ENCODE results near the gene MLXIP. TPM values are rescaled to one million over a fixed set of nuclear protein-coding genes. Genes with fewer than 3 reads are reported as not detected.

Gene MLXIP
- total RNA-seq, 1 experiment from 2014 or later = 13.5 TPM

DNA sequence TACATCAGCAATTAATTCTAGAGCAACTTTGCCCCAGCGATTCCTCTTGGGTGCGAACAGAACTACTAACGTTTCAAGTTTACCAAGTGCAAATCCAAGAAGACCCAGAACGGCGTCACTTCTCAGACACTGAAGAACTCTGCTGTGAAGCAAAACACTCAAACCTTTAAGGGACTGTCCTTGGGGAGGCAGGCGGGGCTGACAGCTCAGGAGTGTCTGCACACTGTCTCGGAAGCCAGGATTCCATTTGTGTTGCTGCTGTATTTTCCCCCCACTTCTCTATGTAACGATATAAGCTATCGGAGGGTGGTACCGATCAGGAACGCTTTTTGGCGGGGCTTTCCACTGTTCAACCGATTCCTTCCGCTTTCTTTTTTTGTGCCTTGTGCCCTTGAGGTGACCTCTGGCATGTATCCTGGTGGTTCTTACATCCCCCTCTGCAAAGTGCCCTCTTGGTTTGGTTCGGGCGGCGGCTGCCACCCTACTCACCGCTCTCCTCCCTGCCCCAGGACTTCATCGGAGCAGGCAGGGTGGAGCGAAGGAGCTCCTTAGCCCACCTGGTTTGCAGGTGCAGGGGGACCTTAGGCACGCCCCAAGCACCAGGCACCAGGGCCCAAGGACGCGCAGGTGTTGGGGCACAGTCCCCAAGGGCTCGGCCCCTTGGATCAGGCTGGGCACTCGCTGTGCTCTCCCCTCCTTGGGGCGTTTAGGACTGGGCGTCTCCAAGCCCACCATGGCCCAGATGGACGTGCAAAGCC is 19.2 kb upstream of the MLXIP start:
- DNase-seq (ENCODE audit: low read depth in 1 of 2, low spot score in 2 of 2) = no peak
- Histone ChIP-seq H3K4me1 (replicated peaks) (peaks cover 27% of the 10 kb centered on the region), H3K27me3 (replicated peaks) (no peaks in the 10 kb centered on the region), H3K9me3 (replicated peaks) (no peaks in the 10 kb centered on the region), H3K36me3 (peaks cover 15% of the 10 kb centered on the region; the same call in 1 of the 2 replicates), H3K27ac (no peak overlapping the region), H3K4me3 (no peak overlapping the region)

DNA sequence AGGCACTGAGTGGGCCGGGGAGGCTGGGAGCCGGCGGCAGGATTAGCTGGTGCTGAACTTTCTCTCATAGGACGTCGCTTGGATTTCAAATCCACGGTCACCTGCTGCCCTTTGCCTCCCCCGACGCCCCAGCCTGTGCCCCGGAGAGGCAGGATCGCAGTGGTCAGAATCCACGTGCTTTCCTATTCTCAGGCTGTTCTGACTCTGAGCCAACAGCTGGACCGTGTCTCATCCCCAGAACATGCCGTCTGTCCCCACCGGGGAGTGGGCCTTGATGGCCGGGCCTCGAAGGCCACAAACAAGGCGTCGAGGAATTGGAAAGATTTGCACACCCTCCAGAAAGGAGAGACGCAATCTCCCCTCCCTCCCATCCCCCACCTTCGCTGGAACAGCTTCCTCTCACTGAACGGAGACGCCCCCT is 18.5 kb upstream of the MLXIP start:
- Histone ChIP-seq H3K27ac (no peak overlapping the region), H3K9me3 (replicated peaks) (no peaks in the 10 kb centered on the region), H3K4me1 (replicated peaks) (peaks cover 32% of the 10 kb centered on the region), H3K4me3 (no peak overlapping the region), H3K27me3 (replicated peaks) (no peaks in the 10 kb centered on the region), H3K36me3 (peaks cover 12% of the 10 kb centered on the region; the same call in 1 of the 2 replicates)
- no peak for DNase-seq (ENCODE audit: low read depth in 1 of 2, low spot score in 2 of 2)

DNA sequence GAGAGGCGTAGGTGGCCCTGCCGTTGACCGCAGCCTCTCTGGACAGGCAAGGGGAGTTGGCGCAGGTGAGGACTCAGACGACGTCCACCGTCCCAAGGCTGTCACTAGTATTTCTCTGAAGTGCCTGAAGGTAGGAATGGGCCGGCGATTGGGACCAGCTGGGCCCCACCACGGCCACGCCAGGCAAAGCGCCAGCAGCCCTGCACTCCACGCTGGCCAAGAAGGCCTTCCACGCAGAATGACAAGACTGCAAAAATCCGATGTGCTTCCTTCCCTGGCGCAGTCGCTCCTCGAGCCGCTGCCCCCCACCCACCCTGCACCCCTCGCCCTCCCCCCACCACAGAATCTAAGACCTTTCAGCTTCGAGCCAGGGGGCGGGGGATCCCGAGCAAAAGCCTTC is 17.3 kb upstream of the MLXIP start:
- DNase-seq (ENCODE audit: low read depth in 1 of 2, low spot score in 2 of 2) = no peak
- Histone ChIP-seq H3K27ac (no peak overlapping the region), H3K4me3 (no peak overlapping the region), H3K4me1 (replicated peaks) (peaks cover 42% of the 10 kb centered on the region), H3K27me3 (replicated peaks) (no peaks in the 10 kb centered on the region), H3K9me3 (replicated peaks) (no peaks in the 10 kb centered on the region), H3K36me3 (peaks cover 6% of the 10 kb centered on the region; the same call in 1 of the 2 replicates)

DNA sequence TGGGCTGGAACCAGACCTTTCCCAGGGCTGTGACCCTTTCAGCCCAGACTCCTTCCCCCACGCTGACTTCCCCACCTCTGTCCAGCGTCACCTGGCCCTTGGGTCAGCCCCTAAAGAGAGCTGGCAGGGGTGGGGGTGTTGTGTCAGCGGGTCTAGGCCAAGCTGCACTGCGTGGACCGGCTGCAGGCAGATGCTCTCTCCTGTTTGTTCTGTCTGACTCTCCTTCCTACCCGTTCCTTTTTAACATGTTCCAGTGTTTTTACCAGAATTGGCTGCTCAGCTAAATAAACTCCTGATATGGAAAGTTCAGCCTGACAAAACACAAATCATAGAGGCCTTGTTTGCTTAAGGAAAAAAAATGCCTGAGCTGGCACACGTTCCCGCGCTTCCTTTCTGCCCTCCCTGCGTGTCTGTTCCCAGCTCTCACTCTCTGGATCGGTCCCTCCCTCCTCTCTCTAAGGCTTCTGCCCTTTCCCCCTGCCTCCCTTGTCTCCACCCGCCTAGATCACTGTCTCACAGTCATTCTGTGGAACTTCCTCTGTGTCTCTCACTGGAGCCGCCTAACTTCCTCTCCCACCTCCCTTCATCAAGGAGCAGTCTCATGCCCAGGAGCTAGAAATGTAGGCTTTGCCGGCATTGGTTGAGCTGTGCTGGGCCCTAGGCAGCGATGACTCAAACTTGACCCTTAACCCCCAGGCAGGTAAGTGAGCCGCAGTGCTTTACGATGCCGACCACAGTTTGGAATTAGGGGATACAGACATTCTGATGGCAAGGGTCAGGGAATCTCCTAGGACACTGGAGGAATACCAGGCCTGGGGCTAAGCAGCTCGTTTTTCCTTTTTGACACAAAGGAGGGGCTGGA is 15.5 kb upstream of the MLXIP start:
- 0 out of 2 replicates have a peak, but pooled peaks cover 6% of the 10 kb centered on the region for H3K36me3 ChIP-seq
- H3K4me1 ChIP-seq (replicated peaks) = peaks cover 51% of the 10 kb centered on the region
- peak; percentile 76 to 80 for DNase-seq (ENCODE audit: low read depth in 1 of 2, low spot score in 2 of 2)
- no peaks in the 10 kb centered on the region for H3K9me3 ChIP-seq (replicated peaks)
- H3K27ac ChIP-seq = peak overlapping the region; percentile 34
- H3K4me3 ChIP-seq = peak overlapping the region; percentile 10
- no peaks in the 10 kb centered on the region for H3K27me3 ChIP-seq (replicated peaks)

DNA sequence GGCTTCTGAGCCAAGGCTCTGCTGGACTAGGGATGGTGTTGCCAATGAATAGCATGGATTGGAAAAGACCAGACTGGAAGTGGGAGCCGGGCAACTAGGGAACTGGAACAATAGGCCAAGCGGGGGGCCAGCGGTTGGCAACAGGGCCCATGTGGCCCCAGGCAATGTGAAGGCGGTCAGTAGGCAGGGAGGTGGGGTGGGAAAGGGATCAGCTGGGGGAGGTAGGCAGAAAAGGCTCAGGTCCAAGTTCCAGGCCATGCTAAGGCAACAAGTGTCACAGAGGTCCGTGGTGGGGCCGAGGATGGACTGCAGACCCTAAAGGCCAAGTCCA is 14.9 kb upstream of the MLXIP start:
- peak overlapping the region; percentile 34 for H3K27ac ChIP-seq
- no peaks in the 10 kb centered on the region for H3K27me3 ChIP-seq (replicated peaks)
- peaks cover 57% of the 10 kb centered on the region for H3K4me1 ChIP-seq (replicated peaks)
- H3K4me3 ChIP-seq = peak overlapping the region; percentile 10; the same call in 1 of the 2 replicates
- H3K9me3 ChIP-seq (replicated peaks) = no peaks in the 10 kb centered on the region
- DNase-seq (ENCODE audit: low read depth in 1 of 2, low spot score in 2 of 2) = no peak
- 0 out of 2 replicates have a peak, but pooled peaks cover 6% of the 10 kb centered on the region for H3K36me3 ChIP-seq

DNA sequence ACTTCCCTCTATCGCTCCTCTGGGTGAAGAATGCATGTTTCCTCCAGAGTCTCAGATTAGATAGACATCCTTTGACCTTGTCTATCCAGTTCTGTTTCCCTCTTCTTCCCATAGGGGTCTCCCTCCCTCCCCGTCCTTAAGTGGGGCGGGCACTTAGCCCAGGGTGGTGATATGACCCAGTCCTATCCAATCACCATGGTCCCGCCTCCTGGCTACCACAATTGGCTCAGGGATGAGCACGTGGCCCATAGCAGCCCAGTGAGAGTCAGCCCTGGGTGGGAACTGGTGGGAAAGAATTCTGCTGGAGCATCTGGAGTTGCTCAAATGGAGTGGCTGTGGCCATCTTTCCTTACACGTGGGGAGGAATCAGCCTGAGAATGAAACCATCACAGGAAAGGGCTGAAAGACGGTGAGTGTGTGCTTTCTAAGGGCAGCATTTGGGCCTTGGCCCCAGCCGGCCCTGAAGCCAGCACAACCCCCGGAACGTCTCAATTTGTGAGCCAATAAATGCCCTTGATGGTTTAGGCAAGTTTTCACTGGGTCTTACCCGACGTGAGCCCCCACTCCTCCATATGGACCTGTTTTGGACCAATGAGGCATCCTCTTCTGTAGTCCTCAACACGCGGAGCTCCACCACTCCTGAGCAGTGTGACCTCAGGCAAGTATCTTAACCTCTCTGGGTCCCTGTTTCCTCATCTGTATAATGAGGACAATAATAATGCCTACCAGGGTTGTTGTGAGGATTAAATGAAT is 14.4 kb upstream of the MLXIP start:
- Histone ChIP-seq H3K36me3 (0 out of 2 replicates have a peak, but pooled peaks cover 3% of the 10 kb centered on the region), H3K27ac (peak overlapping the region; percentile 89), H3K27me3 (replicated peaks) (no peaks in the 10 kb centered on the region), H3K4me1 (replicated peaks) (peaks cover 61% of the 10 kb centered on the region), H3K4me3 (no peak overlapping the region), H3K9me3 (replicated peaks) (no peaks in the 10 kb centered on the region)
- DNase-seq (ENCODE audit: low read depth in 1 of 2, low spot score in 2 of 2) = peak; percentile 82 to 93

DNA sequence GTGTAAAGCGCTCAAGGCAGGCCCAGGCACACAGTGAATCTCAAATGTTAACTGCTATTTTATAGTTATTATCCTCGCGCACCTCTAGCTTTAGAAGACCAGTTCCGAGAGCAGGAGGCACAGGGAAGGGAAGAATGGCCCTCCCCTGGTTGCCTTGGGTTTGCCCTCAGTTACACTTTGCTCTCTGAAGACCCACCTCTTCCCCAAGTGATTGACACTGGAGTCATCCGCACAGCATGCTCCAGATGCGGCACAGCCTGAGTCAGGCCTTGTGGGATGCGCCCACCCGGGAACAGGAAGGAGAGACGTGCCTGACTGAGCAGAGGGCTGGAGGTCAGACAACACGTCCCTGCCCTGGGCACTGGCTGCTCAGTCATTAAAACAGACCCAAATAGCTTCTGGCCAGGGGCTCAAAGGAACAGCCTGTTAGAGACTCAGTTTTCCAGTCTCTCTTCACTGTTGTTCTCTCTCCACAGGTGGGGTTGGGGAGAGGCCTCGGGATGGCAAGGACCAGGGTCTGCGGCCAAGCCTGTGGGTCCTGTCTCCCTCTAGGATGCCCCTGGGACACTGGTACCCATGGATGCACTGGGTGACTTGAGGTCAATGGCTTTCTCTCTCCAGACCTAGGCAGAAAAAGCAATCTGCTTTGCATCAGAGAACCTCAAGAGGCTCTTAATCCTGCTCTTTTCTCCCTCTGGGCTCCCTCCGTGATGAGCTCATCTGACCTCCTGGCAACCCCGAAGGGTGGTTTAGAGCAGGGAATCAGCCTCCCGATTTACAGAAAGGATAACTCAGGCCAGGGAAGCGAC is 13.6 kb upstream of the MLXIP start:
- Histone ChIP-seq H3K27ac (peak overlapping the region; percentile 89), H3K36me3 (0 out of 2 replicates have a peak, but pooled peaks cover 3% of the 10 kb centered on the region), H3K27me3 (replicated peaks) (no peaks in the 10 kb centered on the region), H3K4me1 (replicated peaks) (peaks cover 67% of the 10 kb centered on the region), H3K9me3 (replicated peaks) (no peaks in the 10 kb centered on the region), H3K4me3 (no peak overlapping the region)
- peak; percentile 84 to 92 for DNase-seq (ENCODE audit: low read depth in 1 of 2, low spot score in 2 of 2)

DNA sequence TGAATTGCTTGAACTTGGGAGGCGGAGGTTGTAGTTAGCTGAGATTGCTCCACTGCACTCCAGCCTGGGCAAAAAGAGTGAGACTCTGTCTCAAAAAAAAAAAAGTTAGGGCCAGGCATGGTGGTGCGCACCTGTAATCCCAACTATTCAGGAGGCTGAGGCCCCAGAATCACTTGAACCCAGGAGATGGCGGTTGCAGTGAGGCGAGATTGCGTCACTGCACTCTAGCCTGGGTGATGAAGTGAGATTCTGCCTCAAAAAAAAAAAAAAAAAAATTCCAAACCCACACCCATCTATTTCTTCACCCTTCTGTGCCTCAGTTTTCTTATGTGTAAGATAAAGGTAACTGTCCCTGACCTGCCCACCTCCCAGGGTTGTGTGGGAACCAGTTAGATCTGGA is 11.0 kb upstream of the MLXIP start:
- no peaks in the 10 kb centered on the region for H3K36me3 ChIP-seq
- no peak overlapping the region for H3K27ac ChIP-seq
- no peaks in the 10 kb centered on the region for H3K27me3 ChIP-seq (replicated peaks)
- no peak overlapping the region for H3K4me3 ChIP-seq
- H3K9me3 ChIP-seq (replicated peaks) = no peaks in the 10 kb centered on the region
- no peak for DNase-seq (ENCODE audit: low read depth in 1 of 2, low spot score in 2 of 2)
- peaks cover 82% of the 10 kb centered on the region for H3K4me1 ChIP-seq (replicated peaks)

DNA sequence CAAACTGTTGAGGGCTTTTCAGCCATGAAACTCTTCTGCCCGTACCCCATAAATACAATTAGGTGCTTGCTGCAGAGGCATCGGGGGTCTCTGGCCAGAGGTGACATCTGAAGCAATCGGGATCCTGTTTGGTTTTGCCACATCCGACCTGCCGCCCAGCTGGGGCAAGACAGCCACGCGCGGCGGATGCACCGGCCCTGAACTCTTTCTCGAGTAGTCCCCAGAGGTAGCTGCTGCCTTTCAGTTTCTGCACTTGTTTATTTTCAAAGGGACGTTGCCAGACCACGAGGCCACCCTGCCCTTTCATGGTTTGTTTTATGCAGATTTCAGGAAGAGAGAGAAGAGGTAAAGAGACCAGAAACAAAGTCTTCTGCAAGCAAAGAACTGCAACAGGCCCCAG is 10.6 kb upstream of the MLXIP start:
- peaks cover 80% of the 10 kb centered on the region for H3K4me1 ChIP-seq (replicated peaks)
- no peaks in the 10 kb centered on the region for H3K9me3 ChIP-seq (replicated peaks)
- no peaks in the 10 kb centered on the region for H3K27me3 ChIP-seq (replicated peaks)
- no peak overlapping the region for H3K27ac ChIP-seq
- H3K4me3 ChIP-seq = no peak overlapping the region
- no peaks in the 10 kb centered on the region for H3K36me3 ChIP-seq
- peak; percentile 85 to 89 for DNase-seq (ENCODE audit: low read depth in 1 of 2, low spot score in 2 of 2)

DNA sequence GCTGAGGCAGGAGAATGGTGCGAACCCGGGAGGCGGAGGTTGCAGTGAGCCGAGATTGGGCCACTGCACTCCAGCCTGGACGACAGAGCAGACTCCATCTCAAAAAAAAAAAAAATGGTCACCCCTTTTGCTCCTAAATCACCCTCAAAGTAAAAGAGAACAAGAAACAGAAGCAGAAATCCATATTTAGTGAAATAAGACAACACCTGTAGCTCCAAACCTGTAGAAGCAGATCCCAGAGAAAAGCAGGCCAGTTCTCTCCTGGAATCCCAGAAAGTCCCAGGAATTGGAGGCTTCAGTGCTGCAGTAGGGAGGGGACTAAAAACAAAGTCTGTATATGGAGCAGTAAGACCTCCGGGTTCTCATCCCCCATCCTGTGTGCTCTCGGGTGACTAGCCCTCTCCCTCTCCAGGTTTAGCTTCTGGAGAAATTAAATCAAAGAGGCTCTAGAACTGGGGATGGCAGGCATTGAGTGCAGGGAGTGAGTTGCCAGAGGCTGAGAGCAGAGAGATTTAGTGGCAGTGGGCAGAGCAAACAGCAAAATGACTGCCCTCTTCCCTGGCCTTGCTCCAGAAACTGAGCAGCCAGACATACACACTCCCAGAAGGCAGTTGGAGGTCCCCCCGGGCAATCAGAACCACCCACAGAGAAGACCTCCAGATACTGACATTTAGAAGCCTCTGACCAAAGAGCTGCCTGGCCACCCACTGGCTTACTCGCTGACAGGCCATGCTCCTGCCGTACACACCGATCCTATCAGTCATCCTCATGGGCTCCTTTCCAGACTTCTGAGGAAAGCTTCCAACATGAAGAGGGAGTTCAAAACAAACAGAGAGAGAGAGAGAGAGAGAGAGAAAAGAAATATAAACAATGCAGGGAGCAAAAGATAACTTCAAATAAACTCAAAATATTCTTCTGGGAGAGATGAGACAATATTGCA is 6.3 kb upstream of the MLXIP start:
- Histone ChIP-seq H3K9me3 (replicated peaks) (no peaks in the 10 kb centered on the region), H3K36me3 (no peaks in the 10 kb centered on the region), H3K27ac (peak overlapping the region; percentile 48), H3K4me3 (peak overlapping the region; percentile 28), H3K27me3 (replicated peaks) (no peaks in the 10 kb centered on the region), H3K4me1 (replicated peaks) (peaks cover 90% of the 10 kb centered on the region)
- peak; percentile 97 to 99 for DNase-seq (ENCODE audit: low read depth in 1 of 2, low spot score in 2 of 2)

DNA sequence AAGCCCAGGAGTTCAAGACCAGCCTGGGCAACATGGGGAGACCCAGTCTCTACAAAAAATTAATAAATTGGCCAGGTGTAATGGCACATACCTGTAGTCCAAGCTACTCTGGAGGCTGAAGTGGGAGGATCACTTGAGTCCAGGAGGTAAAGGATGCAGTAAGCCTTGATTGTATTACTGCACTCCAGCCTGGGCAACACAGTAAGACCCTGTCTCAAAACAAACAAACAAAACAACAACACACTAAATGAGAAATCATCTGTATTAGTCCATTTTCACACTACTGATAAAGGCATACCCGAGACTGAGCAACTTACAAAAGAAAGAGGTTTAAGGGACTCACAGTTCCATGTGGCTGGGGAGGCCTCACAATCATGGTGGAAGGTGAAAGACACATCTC is 4.7 kb upstream of the MLXIP start:
- no peak overlapping the region for H3K4me3 ChIP-seq
- H3K27ac ChIP-seq = peak overlapping the region; percentile 62; the same call in 1 of the 2 replicates
- peaks cover 86% of the 10 kb centered on the region for H3K4me1 ChIP-seq (replicated peaks)
- no peak for DNase-seq (ENCODE audit: low read depth in 1 of 2, low spot score in 2 of 2)
- no peaks in the 10 kb centered on the region for H3K27me3 ChIP-seq (replicated peaks)
- no peaks in the 10 kb centered on the region; the same call in 1 of the 2 replicates for H3K36me3 ChIP-seq
- H3K9me3 ChIP-seq (replicated peaks) = no peaks in the 10 kb centered on the region

All from SJSA1 (cell line).